GM12872 (cell line): Measurements from ENCODE around the gene TUBB4A.

Experiments used
- CTCF ChIP-seq: IDR thresholded peaks from 3 replicates; pipeline ENCODE4 v1.5.1; 2011; ENCODE audit warnings: low read depth, mild to moderate bottlenecking, low read length, moderate library complexity; ENCODE audit not compliant: insufficient read depth

Gene TUBB4A

GRCh38 chr19:6457958-6458694 lies 44.0 kb downstream of the TUBB4A start:
- TF ChIP-seq CTCF = no peak

GRCh38 chr19:6455924-6456323 lies 46.2 kb downstream of the TUBB4A start:
- no peak for TF ChIP-seq CTCF

GRCh38 chr19:6453951-6454565 lies 48.1 kb downstream of the TUBB4A start:
- TF ChIP-seq CTCF = no peak

- TF ChIP-seq CTCF = no peak
Observed at GRCh38 chr19:6452899-6453298, 49.2 kb downstream of the TUBB4A start.

GRCh38 chr19:6452223-6452614 lies 49.9 kb downstream of the TUBB4A start:
- TF ChIP-seq CTCF = no peak

GRCh38 chr19:6451583-6452222 lies 50.4 kb downstream of the TUBB4A start:
- no peak for TF ChIP-seq CTCF

- TF ChIP-seq CTCF = no peak
Observed at GRCh38 chr19:6450166-6450565, 51.9 kb downstream of the TUBB4A start.
